ENCODE data around the gene RPL27A. TPM values are rescaled to one million over a fixed set of nuclear protein-coding genes. Genes with fewer than 3 reads are reported as not detected.

RPL27A gene
- total RNA-seq, 1 donor from 2014 or later: 1,393 TPM

DNA sequence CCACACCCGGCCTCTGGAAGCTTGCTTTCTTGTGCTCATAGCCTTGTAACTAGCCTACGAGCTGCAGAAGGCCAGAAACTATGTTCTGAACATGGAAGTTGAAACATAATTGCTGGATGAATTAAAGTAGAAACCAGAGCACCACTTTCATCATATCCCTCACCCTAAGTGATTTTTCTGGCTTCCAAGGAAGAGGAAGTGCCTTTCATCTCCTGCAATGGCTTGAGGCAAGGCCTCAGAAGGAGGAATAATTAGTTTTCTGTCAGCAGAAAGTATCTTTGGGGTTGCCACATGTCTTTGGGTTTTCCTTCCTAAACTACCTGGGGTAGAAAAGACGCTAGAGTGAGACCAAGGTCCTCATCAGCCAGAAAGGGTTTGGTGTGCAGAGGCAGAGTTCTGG lies 14.5 kb downstream of the RPL27A start:
- TF ChIP-seq, protein P1, sequence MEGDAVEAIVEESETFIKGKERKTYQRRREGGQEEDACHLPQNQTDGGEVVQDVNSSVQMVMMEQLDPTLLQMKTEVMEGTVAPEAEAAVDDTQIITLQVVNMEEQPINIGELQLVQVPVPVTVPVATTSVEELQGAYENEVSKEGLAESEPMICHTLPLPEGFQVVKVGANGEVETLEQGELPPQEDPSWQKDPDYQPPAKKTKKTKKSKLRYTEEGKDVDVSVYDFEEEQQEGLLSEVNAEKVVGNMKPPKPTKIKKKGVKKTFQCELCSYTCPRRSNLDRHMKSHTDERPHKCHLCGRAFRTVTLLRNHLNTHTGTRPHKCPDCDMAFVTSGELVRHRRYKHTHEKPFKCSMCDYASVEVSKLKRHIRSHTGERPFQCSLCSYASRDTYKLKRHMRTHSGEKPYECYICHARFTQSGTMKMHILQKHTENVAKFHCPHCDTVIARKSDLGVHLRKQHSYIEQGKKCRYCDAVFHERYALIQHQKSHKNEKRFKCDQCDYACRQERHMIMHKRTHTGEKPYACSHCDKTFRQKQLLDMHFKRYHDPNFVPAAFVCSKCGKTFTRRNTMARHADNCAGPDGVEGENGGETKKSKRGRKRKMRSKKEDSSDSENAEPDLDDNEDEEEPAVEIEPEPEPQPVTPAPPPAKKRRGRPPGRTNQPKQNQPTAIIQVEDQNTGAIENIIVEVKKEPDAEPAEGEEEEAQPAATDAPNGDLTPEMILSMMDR (conservative IDR thresholded peaks at IDR 0.05; ENCODE audit: low read depth, low read length): no peak
- no peak for DNase-seq (ENCODE audit: low read depth)
- no peak overlapping the region for H3K4me3 ChIP-seq (ENCODE audit: low read depth, low read length)

DNA sequence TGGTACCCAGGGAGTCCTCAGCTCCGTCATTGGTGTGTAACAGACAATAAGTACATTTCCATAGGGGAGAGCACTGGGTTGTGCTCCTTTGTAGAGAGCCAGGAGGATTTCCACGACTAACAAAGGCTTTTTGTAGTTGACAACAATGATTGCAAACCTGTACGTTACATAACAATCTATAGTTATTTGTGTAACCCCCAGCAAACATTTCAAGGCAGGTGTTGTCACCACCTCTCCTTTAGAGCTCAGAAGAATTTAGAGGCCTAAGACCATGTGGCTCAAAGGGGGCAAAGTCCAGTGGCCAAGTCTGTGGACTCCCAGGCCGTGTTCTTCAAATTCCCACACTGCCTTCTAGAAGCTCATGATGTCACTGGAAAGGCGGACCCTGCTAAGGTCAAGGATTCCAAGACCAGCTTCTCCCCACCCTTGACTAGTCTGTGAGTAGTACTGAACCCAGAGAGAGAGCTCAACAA lies 15.8 kb downstream of the RPL27A start:
- H3K4me3 ChIP-seq (ENCODE audit: low read depth, low read length): no peak overlapping the region
- TF ChIP-seq, protein P1 (conservative IDR thresholded peaks at IDR 0.05; ENCODE audit: low read depth, low read length): no peak
- no peak for DNase-seq (ENCODE audit: low read depth)

DNA sequence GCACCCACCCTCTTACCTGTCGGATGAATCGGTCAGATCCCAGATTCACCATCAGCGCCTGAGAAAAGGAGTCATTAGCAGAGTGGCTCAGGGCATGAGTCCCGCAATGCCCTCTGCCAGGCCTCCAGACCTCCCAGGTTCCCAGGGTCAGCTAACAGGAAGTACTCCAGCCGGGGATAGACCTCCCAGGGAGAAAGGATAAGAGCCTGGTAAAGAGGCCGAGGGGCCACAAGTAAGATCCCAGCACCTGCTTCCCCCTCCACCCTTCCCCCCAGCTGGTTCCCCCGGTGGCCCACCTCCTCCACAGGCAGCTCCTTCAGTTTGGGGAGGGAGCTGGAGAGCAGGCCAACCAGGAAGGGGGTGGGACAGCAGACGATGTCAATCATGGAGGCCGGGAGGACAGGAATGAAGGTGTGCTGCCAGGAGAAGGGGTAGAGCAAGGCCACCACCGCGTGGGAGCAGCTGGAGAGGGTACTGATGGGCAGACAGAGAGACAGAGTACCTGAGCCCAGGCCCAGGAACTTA lies 16.4 kb downstream of the RPL27A start:
- no peak overlapping the region for H3K4me3 ChIP-seq (ENCODE audit: low read depth, low read length)
- TF ChIP-seq, protein P1 (conservative IDR thresholded peaks at IDR 0.05; ENCODE audit: low read depth, low read length): no peak
- no peak for DNase-seq (ENCODE audit: low read depth)

DNA sequence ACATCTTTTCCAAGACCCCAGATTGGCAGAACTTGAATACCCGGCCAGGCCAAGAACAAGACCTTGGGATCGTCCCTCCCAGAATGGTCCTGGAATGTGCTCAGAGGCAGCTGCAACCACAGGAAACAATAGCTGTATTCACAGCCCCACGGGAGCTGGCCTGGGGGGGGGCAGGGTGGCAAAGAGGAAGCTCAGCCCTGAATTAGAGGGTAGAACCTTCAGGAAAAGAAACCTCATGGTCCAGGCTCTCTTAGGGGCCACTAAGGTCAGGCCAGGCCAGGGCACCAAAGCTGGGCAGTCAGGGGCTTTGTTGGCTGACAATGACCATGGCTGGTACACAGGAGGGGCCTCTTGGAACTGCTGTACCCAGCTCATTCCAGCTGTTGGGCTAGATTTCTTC lies 17.3 kb downstream of the RPL27A start:
- no peak overlapping the region for H3K4me3 ChIP-seq (ENCODE audit: low read depth, low read length)
- DNase-seq (ENCODE audit: low read depth): no peak
- TF ChIP-seq, protein P1 (conservative IDR thresholded peaks at IDR 0.05; ENCODE audit: low read depth, low read length): no peak

DNA sequence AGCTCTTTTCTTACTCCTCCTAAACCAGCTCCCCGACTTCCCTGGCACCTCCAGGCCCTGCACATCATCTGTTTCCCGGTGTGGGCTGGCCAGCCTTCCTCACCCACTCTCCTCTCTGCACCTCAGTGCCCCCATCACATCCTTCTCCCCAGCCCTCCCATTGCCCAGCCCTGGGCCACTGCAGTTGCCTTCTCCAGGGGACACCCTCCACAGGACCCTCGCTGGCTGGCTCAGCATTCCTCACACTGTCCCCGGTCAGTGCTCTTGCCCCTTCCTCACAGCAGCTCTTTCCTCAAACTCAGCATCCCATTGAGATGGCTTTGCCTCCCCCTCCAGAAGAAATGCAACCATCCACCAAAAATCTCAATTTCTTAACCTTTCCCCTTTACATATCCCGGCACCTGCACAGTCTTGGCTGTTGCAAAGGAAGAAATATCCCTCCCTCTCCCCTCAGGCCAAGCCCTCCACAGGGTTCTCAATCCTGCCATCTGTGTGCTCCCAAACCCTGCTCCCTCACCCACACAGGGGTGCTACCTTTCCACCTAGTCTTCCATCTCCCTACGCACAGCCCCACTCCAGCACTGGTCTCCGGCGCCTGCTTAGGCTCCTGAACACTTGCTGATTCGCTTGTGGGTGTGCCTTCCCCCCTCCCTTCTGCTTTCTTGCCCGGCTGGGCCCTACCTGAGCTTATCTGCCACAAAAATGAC lies 19.5 kb downstream of the RPL27A start:
- H3K4me3 ChIP-seq (ENCODE audit: low read depth, low read length): no peak overlapping the region
- no peak for DNase-seq (ENCODE audit: low read depth)
- TF ChIP-seq, protein P1 (conservative IDR thresholded peaks at IDR 0.05; ENCODE audit: low read depth, low read length): no peak

DNA sequence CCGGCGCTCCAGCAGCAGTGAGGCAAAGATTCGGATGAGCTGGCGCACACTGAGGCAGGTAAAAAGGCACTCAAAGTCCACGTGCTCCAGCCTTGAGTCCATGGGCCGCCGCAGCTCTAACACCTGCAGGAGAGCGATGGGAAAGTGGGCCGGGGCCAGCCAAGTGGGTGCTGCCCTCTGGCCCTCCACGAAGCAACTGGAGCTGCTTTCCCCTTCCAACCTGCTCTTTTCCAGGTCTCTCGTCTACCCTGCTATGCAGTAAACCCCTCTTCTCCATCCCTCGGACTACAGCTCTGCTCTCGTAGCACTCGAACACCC lies 20.0 kb downstream of the RPL27A start:
- TF ChIP-seq, protein P1 (conservative IDR thresholded peaks at IDR 0.05; ENCODE audit: low read depth, low read length): no peak
- DNase-seq (ENCODE audit: low read depth): no peak

DNA sequence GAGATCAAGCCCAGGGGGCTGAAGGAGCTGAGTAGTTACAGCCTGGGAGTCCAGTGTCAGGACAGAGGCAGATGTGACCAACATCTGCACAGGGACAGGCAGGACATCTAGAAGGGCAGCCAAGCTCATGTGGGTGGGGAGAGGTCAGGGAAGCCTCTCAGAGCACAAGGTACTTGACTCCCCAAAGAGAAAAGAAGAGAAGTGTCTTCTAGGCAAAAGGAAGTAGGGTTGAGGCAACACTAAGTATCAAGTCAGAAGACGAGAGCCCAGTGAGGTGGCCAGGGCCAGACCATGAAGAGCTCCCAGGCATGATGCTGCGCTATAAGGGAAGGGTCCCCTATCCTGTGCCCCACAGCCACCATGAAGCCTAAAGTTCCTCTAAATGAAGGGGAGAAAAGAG lies 21.5 kb downstream of the RPL27A start:
- TF ChIP-seq, protein P1 (conservative IDR thresholded peaks at IDR 0.05; ENCODE audit: low read depth, low read length): no peak

More for the DNA sequence above, 20.0 kb downstream of the RPL27A start:
- H3K4me3 ChIP-seq (ENCODE audit: low read depth, low read length): no peak overlapping the region

More for the DNA sequence above, 21.5 kb downstream of the RPL27A start:
- H3K4me3 ChIP-seq (ENCODE audit: low read depth, low read length): no peak overlapping the region
- no peak for DNase-seq (ENCODE audit: low read depth)
